Measurements from ENCODE around the gene SENP8. TPM values are rescaled to one million over a fixed set of nuclear protein-coding genes. Genes with fewer than 3 reads are reported as not detected.

SENP8 gene
- total and polyA plus RNA-seq, 2 of the 8 experiments (the other 6 are each of a cell fraction or from before 2014, with no cell fraction given), result 4.1 to 6.0 TPM

- Histone ChIP-seq H3K27me3 (replicated peaks in 1 of 4; ENCODE audit: control insufficient read depth in 3 of 4, extremely low read depth in 1 of 4, insufficient read depth in 3 of 4, low read length in 3 of 4) (peaks cover 0 to 19% (median 5%) of the 10 kb centered on the region in 4 experiments; a peak in 4 of 7 replicates), H2BK12ac (ENCODE audit: low read depth, low read length) (no peak overlapping the region), H3K9me3 (ENCODE audit: insufficient read depth in 2 of 2, low read depth in 1 of 2, low read length in 1 of 2) (no peaks in the 10 kb centered on the region), H3K27ac (ENCODE audit: low read depth, low read length) (no peak overlapping the region), H3K79me2 (ENCODE audit: control insufficient read depth in 1 of 2, insufficient read depth in 2 of 2, low read length in 2 of 2) (no peaks in the 10 kb centered on the region), H3K18ac (ENCODE audit: extremely low read depth, low read length) (no peak overlapping the region), H3K4ac (replicated peaks; ENCODE audit: insufficient read length, low read depth, low read length) (no peak overlapping the region), H3K4me2 (ENCODE audit: insufficient read depth in 1 of 2, low read depth in 2 of 2, low read length in 2 of 2) (no peak overlapping the region), H3K14ac (ENCODE audit: insufficient read length) (no peak overlapping the region), H4K5ac (ENCODE audit: insufficient read length, low read depth, low read length) (no peak overlapping the region), H2BK5ac (ENCODE audit: low read depth, low read length) (no peak overlapping the region), H4K8ac (ENCODE audit: extremely low read depth, insufficient read depth, low read length) (no peak overlapping the region), H4K20me1 (replicated peaks in 1 of 2; ENCODE audit: control insufficient read depth in 1 of 2, insufficient read depth in 2 of 2, low read length in 2 of 2) (no peaks in the 10 kb centered on the region), H2AK5ac (ENCODE audit: low read depth, low read length) (no peak overlapping the region), H3K23me2 (ENCODE audit: low read depth, low read length) (peaks cover 4% of the 10 kb centered on the region; the same call in 1 of the 2 replicates), H2BK120ac (replicated peaks; ENCODE audit: low read depth, low read length) (no peak overlapping the region), H3K56ac (replicated peaks; ENCODE audit: insufficient read length, low read depth, low read length) (no peak overlapping the region), H3K36me3 (ENCODE audit: control insufficient read depth in 2 of 4, insufficient read depth in 4 of 4, low read length in 3 of 4) (no peaks in the 10 kb centered on the region), H2AFZ (ENCODE audit: low read length) (no peak overlapping the region), H3K4me3 (ENCODE audit: extremely low read depth in 1 of 4, insufficient read depth in 2 of 4, low read depth in 3 of 4, low read length in 4 of 4) (no peak overlapping the region), H3K23ac (ENCODE audit: insufficient read length) (no peak overlapping the region), H3K4me1 (replicated peaks in 1 of 4; ENCODE audit: control insufficient read depth in 3 of 4, insufficient read depth in 4 of 4, low read length in 3 of 4) (peaks cover 0 to 7% (median 3%) of the 10 kb centered on the region in 4 experiments; a peak in 3 of 7 replicates), H4K91ac (replicated peaks; ENCODE audit: insufficient read length, low read length) (no peak overlapping the region), H2BK20ac (ENCODE audit: low read length) (no peak overlapping the region), H2BK15ac (ENCODE audit: low read length) (no peak overlapping the region), H3K9ac (replicated peaks in 1 of 4; ENCODE audit: extremely low read depth in 1 of 4, low read depth in 3 of 4, low read length in 3 of 4) (no peak overlapping the region), H3K79me1 (ENCODE audit: low read depth, low read length) (no peaks in the 10 kb centered on the region)
- DNase-seq (ENCODE audit: low read depth in 1 of 2, low spot score in 2 of 2), result no peak
- ChIA-PET CTCF (ENCODE audit: partially characterized antibody) (no interaction called here), POLR2A (ENCODE audit: partially characterized antibody) (interaction anchor here (1.0 kb wide), 1 partner anchor 48 kb away, joined by 3 read pairs; the partner anchor contains the start of gene PKM)
- WGBS, 2 experiments (ENCODE audit: extremely low coverage in 1 of 2, insufficient coverage in 1 of 2, insufficient read length in 1 of 2, insufficient replicate concordance in 2 of 2, low coverage in 1 of 2, low lambda C conversion rate in 2 of 2, missing lambda C conversion rate in 1 of 2), result 85% methylated on average over 3 of the region's 3 CpGs; no CpG with 5 or more reads in 1 of the 2 experiments
- FAIRE-seq, result no peak
- no peak for TF ChIP-seq POLR2A (IDR thresholded peaks at IDR 0.05; ENCODE audit: control extremely low read depth in 1 of 2, low read depth in 2 of 2, low read length in 2 of 2)
- no peak for TF ChIP-seq YY1 (IDR thresholded peaks at IDR 0.05; ENCODE audit: low read depth, low read length)
- no peak for TF ChIP-seq RAD21 (IDR thresholded peaks at IDR 0.05 in 1 of 2, conservative IDR thresholded peaks at IDR 0.05 in 1 of 2; ENCODE audit: low read depth in 2 of 2, low read length in 2 of 2)
- no peak for TF ChIP-seq RNF2 (IDR thresholded peaks at IDR 0.05; ENCODE audit: borderline replicate concordance, low read depth, low read length, missing control alignments, poor library complexity, severe bottlenecking)
Observed at GRCh38 chr15:72182673-72183072, 64.5 kb downstream of the SENP8 start.
